HG03558 (cell line): ENCODE data around the gene P2RX6.
"Not testable (repeated sequence)": the region's sequence is repeated elsewhere in the genome, so short reads cannot be mapped to it uniquely, and the experiment has no call there.

ENCODE experiments used
- ATAC-seq: cut with Tn5 transposase; IDR thresholded peaks from one replicate; pipeline ENCODE4 v1.9.1; 2021; ENCODE audit warnings: moderate number of reproducible peaks; ENCODE audit not compliant: unreplicated experiment; ENCODE audit errors: extremely low read depth

P2RX6 gene

DNA sequence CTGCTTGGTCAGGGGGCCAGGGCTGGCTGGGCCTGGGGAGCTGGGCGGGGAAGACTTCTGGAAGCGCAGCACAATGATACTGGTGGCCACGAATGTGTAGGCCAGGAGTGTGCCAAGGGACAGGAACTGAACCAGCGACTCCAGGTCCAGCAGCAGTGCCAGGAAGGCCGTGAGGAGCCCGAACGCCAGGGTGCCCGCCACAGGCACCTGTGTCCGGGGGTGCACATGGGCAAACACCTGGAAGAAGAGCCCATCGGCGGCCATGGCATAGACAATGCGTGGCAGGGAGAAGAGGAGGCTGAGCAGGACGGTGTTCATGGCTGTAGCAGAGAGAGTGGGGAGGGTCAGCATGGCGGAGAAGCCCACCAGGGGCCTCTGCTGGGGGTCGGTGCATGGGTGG, 15.1 kb downstream of the P2RX6 start:
- no peak for ATAC-seq

GRCh38 chr22:21030621-21031544, 15.9 kb downstream of the P2RX6 start:
- ATAC-seq = no peak

DNA sequence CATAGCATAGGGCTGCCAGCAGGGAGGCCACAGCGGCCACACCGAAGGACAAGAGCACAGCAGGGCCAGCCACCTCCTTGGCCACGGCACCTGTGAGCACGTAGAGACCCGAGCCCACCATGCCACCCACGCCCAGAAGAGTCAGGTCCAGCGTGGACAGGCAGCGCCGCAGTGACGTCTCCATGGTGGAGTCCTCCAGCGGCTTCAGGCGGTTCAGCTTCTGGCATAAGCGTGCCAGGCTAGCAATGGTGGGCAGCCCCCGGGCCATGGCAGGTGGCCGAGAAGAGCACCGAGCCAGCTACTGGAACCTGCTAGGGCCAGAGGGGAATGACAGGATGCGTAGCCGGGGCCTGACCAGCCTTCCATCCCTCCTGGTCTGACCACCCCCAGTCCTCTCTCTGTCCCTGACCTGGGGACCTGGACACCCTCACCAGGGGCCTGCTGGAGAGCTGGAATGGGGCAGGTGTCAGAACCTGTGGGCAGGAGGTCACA, 16.6 kb downstream of the P2RX6 start:
- ATAC-seq = no peak

GRCh38 chr22:21032037-21032867, 17.3 kb downstream of the P2RX6 start, which contains the start of gene SLC7A4:
SLC7A4 (minus strand) TSS chr22:21032561; CDS start chr22:21031812, 749 bp downstream.
- ATAC-seq = no peak

DNA sequence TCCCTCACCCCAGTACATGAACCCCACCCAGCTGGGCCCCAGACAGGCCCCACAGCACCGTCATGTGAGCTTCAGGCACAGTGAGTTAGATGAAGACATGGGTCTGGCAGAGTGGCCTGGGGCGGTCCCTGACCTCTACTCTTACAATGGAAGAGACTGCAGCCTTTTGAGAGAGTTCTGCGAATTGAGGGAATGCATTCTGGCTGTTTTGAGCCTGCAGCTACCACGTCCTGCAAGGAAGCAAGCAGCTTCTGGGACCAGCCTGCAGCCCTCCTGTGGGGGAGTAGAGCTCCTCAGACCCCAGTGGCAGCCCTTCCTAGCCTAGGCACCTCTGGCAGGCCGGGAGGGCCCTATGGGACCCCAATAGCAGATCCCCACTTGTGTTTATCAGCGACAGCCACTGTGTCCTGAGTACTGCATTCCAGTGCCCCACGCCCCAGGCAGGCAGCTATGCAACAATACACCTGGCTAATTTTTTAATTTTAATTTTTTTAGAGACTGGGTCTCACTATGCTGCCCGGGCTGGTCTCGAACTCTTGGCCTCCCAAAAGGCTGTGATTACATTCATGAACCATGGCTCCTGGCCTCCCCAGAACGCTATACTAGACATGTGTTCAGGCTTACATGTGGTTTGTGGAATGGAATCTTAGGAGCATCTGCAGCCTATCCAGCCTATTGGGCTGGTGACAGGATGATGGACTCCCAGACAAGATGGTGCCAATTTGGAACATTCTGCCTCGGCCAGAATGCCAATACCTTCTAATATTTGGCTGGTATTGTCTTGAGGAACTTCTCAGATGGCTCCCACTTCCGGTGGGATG, 18.1 kb downstream of the P2RX6 start:
- ATAC-seq = no peak

- no peak for ATAC-seq
These were observed 18.9 kb downstream of the P2RX6 start for GRCh38 chr22:21033895-21034294.

- ATAC-seq = no peak
These were observed 20.0 kb downstream of the P2RX6 start for GRCh38 chr22:21034989-21035388.

DNA sequence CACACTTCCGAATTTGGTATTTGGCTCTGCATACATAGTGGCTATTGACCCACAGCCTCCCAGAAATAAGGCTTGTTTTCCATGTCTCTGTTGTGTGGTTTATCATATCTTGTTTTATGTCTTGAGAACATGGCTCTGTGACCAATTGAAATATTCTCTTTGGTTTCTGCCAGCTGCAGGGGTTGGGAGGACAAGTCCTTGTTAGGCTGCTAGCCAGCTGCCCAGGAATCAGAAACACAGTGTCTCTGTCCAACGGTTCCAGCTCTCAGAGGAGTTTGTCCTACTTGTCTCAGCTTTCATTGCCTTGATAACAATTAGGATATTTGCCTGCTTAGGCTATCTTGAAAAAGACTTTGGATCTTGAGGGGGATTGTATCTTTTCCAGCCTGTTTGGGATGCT, 23.4 kb downstream of the P2RX6 start:
- no peak for ATAC-seq

DNA sequence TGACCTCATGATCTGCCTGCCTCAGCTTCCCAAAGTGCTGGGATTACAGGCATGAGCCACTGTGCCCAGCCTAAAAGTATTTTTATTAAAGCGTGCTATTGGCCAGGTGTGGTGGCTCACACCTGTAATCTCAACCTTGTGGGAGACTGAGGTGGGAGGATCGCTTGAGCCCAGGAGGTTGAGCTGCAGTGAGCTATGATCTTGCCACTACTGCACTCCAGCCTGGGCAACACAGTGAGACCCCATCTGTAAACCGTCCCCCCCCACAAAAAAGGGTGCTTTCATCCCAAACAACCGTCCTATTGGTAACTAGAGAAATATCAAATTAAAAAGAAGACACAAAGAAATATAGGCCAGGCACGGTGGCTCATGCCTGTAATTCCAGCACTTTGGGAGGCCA, 24.2 kb downstream of the P2RX6 start:
- ATAC-seq = not testable (repeated sequence)

GRCh38 chr22:21041937-21042336, 27.0 kb downstream of the P2RX6 start:
- no peak for ATAC-seq

GRCh38 chr22:21042978-21043859, 28.3 kb downstream of the P2RX6 start:
- no peak for ATAC-seq

- no peak for ATAC-seq
These were observed 29.0 kb downstream of the P2RX6 start for GRCh38 chr22:21043860-21044535.

DNA sequence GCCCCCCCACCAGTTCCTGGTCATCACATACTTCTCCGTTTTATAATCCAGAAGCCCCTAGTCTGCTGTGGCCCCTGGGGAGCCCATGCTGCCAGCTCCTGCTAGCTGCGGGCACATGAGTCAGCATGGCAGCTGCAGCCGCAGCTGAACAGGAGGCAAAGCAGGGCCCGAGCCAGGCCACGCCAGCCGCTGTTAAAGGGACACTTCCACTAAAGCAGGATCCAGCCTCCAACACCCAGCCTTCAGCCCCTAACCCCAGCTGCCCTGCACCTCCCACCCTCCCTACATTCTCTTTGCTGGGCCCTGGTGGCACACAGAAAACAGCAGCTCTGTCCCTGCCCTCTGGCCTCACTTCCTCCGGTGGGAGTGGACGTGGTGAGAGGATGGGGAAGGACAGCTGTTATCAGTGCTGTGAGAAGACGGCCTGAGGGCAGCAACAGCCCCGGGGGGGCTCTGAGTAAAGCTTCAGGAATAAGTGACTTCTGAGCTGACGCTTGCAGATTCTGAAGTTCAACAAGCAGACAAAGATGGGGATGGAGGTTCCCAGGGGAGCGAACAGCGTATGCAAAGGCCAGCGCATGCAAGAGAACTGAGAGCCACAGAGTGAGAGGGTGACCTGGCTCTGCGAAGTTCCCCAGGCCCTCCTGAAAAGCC, 30.1 kb downstream of the P2RX6 start:
- no peak for ATAC-seq

DNA sequence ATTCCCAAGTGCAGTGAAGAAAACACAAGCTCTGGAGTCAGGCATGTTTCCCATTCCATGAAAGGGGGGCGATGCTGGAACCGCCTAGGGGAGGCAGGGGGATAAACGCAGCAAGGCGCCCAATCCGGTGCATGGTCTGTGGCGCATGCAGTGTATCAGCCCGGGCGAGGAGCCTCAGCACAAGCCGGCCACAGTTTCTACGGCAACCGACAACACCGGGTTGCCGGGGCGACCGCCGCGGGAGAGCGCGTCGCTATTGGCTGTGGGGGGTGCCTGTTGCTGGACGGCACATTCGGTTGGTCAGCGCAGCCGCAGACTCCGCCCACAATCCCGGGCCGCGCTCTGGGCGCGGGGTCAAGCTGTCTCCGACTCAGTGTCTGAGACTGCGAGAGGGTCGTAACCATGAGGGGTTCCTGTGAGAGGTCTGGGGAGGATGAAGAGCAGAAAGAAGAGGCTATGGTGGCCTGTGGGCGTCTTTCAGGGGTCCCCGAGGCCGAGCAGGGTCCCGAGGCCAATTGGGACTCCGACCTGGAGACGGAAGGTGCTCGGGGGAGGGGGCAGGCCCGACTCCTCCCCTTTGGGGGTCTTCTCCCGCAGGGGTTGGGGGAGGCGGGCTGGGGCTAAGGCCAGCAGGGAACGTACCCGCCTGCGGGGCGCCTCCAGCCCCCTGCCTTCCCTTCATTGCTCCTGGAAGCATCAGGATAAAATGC, 30.8 kb downstream of the P2RX6 start, which contains the start of gene LRRC74B:
Gene LRRC74B, plus strand, starts transcription at position 362 of the 710 bp plus-strand sequence. Its CDS starts 41 bp downstream, at position 403.
- no peak for ATAC-seq

DNA sequence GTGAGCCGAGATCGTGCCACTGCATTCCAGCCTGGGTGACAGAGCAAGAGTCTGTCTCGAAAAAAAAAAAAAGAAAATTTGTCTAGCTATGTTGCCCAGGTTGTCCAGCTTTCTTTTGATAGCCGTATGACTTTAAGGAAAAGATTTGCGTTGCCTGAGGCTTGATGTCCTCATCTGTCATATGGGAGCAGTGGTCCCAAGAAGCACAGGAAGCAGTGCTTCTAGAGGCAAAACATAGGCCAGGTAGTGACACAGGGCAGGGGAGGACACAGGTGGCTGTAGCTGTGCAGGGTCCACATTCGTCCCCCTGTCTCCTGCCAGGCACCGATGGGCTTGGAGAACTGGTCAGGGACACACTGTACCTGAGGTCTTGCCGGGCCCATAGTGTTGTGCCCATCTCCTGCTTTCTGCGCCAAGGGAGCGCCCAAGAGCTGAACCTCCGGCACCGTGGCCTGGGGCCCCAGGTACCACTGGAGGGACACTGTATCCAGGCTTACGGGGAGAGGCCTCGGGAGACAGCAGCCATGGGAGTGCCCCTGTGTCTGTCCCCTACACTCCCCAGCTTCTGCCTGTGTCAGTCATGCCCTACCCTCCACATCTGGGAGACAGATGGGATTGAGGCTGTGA, 32.2 kb downstream of the P2RX6 start:
- ATAC-seq = no peak

DNA sequence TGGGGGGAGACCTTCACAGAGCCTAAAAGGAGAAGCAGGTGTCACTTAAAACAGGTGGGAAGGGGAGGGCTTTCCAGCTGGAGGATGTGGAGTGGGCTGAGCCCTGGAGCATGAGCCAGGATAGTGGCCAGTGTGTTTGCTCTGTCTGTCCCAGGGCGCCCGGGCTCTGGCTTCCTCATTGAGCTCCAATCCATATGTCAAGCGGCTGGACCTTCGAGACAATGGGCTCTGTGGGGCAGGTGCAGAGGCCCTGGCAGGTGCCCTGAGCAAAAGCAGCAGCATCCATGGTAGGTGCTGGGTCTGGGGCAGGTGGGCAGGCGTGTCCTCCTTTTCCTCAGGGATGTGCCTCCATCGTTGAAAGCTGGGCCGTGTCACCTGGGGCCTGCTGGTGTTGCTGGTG, 32.8 kb downstream of the P2RX6 start:
- ATAC-seq = no peak

GRCh38 chr22:21048448-21048847, 33.5 kb downstream of the P2RX6 start:
- ATAC-seq = not testable (repeated sequence)
